HCT116 (cell line): ENCODE results near the gene RYR2. TPM values are rescaled to one million over a fixed set of nuclear protein-coding genes. Genes with fewer than 3 reads are reported as not detected.

Experiments used
- ATAC-seq: fragments of 200-7000 bp; cut with Tn5 transposase; 2 replicates; pipeline ENCODE4 v1.9.1; 2020; ENCODE audit warnings: mild to moderate bottlenecking, moderate library complexity
- BruUV-seq: library from RNA; stranded (reverse); fragments of 400-500 nt; replicated peaks from 2 replicates; lab custom pipeline; 2021; lab: Mats Ljungman, UMichigan
- CTCF ChIA-PET: fragments of 300-600 bp; sonication (Branson Sonifier 250); formaldehyde crosslinking; loops from one replicate; lab custom pipeline; 2021; ENCODE audit warnings: antibody characterized with exemption; lab: Charles Lee
- POLR2A ChIA-PET: fragments of 300-600, 350-600 bp; sonication (Branson Sonifier 250); formaldehyde crosslinking; loops from one replicate; lab custom pipeline; 2021; ENCODE audit warnings: antibody characterized with exemption; lab: Charles Lee
- RAD21 ChIA-PET, 2 experiments: fragments of 300-600 bp; sonication (Branson Sonifier 250); formaldehyde crosslinking; loops; one replicate each; lab custom pipeline; 2023; ENCODE audit warnings: low total read pairs in 2 of 2; ENCODE audit not compliant: uncharacterized antibody in 2 of 2, unreplicated experiment in 2 of 2, low non-redundant PET in 1 of 2; lab: Charles Lee
- DNase-seq: peaks from one replicate; pipeline ENCODE4 v3.0.0-alpha.2; 2010; ENCODE audit warnings: low read depth, low spot score
- H2AFZ ChIP-seq: fragments of 200-600 bp; shearing (Covaris generic), sonication (generic); 2 replicates; pipeline ENCODE4 v1.6.1; 2017; ENCODE audit warnings: low read depth, mixed run types, mixed read lengths, antibody characterized with exemption, low read length; ENCODE audit not compliant: poor library complexity, severe bottlenecking
- H3K27ac ChIP-seq: 2 replicates; pipeline ENCODE4 v1.5.1; 2012; ENCODE audit warnings: low read depth, low read length
- H3K27me3 ChIP-seq: fragments of 200-600 bp; sonication (generic); 2 replicates; pipeline ENCODE4 v1.6.1; 2016; ENCODE audit warnings: mixed run types, low read length, mixed read lengths; ENCODE audit not compliant: insufficient read depth
- H3K36me3 ChIP-seq, 2 experiments: fragments of 200-500 bp in 1 of 2; fragments of 200-600 bp in 1 of 2; sonication (Bioruptor generic) in 1 of 2; sonication (generic) in 1 of 2; 2 replicates each; pipeline versions ENCODE4 v1.5.1 to v1.6.1; 2014 to 2016; ENCODE audit warnings: low read length in 2 of 2, inconsistent platforms in 1 of 2, mixed read lengths in 1 of 2, mixed run types in 1 of 2; ENCODE audit not compliant: insufficient read depth in 2 of 2, control insufficient read depth in 1 of 2
- H3K4me1 ChIP-seq, 2 experiments: fragments of 200-600 bp in 1 of 2; sonication (generic) in 1 of 2; 2 replicates each; pipeline versions ENCODE4 v1.5.1 to v1.6.1; 2012 to 2017; ENCODE audit warnings: low read length in 2 of 2, inconsistent platforms in 1 of 2, mild to moderate bottlenecking in 1 of 2, mixed read lengths in 1 of 2, mixed run types in 1 of 2, moderate library complexity in 1 of 2; ENCODE audit not compliant: insufficient read depth in 2 of 2, control insufficient read depth in 1 of 2
- H3K4me2 ChIP-seq: fragments of 200-600 bp; sonication (generic); 2 replicates; pipeline ENCODE4 v1.6.1; 2017; ENCODE audit warnings: mixed run types, low read length, mixed read lengths
- H3K4me3 ChIP-seq, 2 experiments: fragments of 200-600 bp in 1 of 2; sonication (generic) in 1 of 2; replicated peaks in 1 of 2; 2 replicates each; pipeline ENCODE4 v1.5.1; 2011 to 2016; ENCODE audit warnings: low read length in 2 of 2, control low read depth in 1 of 2, low read depth in 1 of 2, mild to moderate bottlenecking in 1 of 2, mixed read lengths in 1 of 2, mixed run types in 1 of 2
- H3K79me2 ChIP-seq: fragments of 200-600 bp; sonication (generic); 2 replicates; pipeline ENCODE4 v1.6.1; 2017; ENCODE audit warnings: mild to moderate bottlenecking, mixed run types, low read length, moderate library complexity, mixed read lengths; ENCODE audit not compliant: insufficient read depth
- H3K9ac ChIP-seq: fragments of 200-600 bp; sonication (generic); 2 replicates; pipeline ENCODE4 v1.6.1; 2016; ENCODE audit warnings: low read length, mixed read lengths
- H3K9me2 ChIP-seq: fragments of 200-600 bp; sonication (generic), shearing (Covaris generic); 2 replicates; pipeline ENCODE4 v1.6.1; 2017; ENCODE audit warnings: mixed run types, mild to moderate bottlenecking, moderate library complexity; ENCODE audit not compliant: insufficient read depth
- H3K9me3 ChIP-seq, 2 experiments: fragments of 200-500 bp in 1 of 2; fragments of 200-600 bp in 1 of 2; sonication (Bioruptor generic) in 1 of 2; sonication (generic) in 1 of 2; 2 replicates each; pipeline ENCODE4 v1.6.1; 2014 to 2017; ENCODE audit warnings: low read length in 2 of 2, mixed read lengths in 2 of 2, inconsistent platforms in 1 of 2, low read depth in 1 of 2, mild to moderate bottlenecking in 1 of 2, mixed run types in 1 of 2, moderate library complexity in 1 of 2; ENCODE audit not compliant: control insufficient read depth in 1 of 2, insufficient read depth in 1 of 2
- H4K20me1 ChIP-seq: fragments of 200-600 bp; sonication (generic), shearing (Covaris generic); 2 replicates; pipeline ENCODE4 v1.6.1; 2017; ENCODE audit warnings: mixed run types, mild to moderate bottlenecking, moderate library complexity; ENCODE audit not compliant: insufficient read depth
- ATF3 ChIP-seq: IDR thresholded peaks from 2 replicates; pipeline ENCODE4 v1.6.1; 2012
- CTCF ChIP-seq, 3 experiments: fragments of 200-600 bp in 1 of 3; sonication (generic) in 1 of 3; IDR thresholded peaks in 2 of 3; conservative IDR thresholded peaks in 1 of 3; 2 replicates each; pipeline ENCODE4 v1.5.1; 2012 to 2017; ENCODE audit warnings: low read depth in 2 of 3, low read length in 2 of 3, antibody characterized with exemption in 1 of 3, borderline replicate concordance in 1 of 3, control low read depth in 1 of 3, mild to moderate bottlenecking in 1 of 3, mixed read lengths in 1 of 3, mixed run types in 1 of 3, moderate library complexity in 1 of 3; ENCODE audit not compliant: insufficient read depth in 1 of 3
- ELF1 ChIP-seq: IDR thresholded peaks from 2 replicates; pipeline ENCODE4 v1.6.1; 2012; ENCODE audit warnings: low read depth, borderline replicate concordance
- EZH2 ChIP-seq: fragments of 200-600 bp; sonication (generic); IDR thresholded peaks from 2 replicates; pipeline ENCODE4 v1.6.1; 2017; ENCODE audit warnings: antibody characterized with exemption, mixed run types
- EZH2phosphoT487 ChIP-seq: fragments of 200-600 bp; IDR thresholded peaks from 2 replicates; pipeline ENCODE4 v1.6.1; 2018; ENCODE audit warnings: antibody characterized with exemption, borderline replicate concordance
- JUND ChIP-seq: IDR thresholded peaks from 2 replicates; pipeline ENCODE4 v1.6.1; 2012
- SIN3A ChIP-seq: IDR thresholded peaks from 2 replicates; pipeline ENCODE4 v1.6.1; 2012; ENCODE audit warnings: low read depth
- SP1 ChIP-seq: IDR thresholded peaks from 2 replicates; pipeline ENCODE4 v1.6.1; 2012; ENCODE audit warnings: low read depth
- ZBTB33 ChIP-seq: IDR thresholded peaks from 2 replicates; pipeline ENCODE4 v1.6.1; 2011; ENCODE audit warnings: mild to moderate bottlenecking, low read length, moderate library complexity; ENCODE audit not compliant: insufficient replicate concordance; ENCODE audit errors: extremely low read depth
- intact Hi-C: fragments of 100-400 bp; cut with micrococcal nuclease; formaldehyde crosslinking; loops from 2 replicates; pipeline ENCODE4 v1.10.0; 2022
- total RNA-seq: library from RNA; stranded (reverse); gene quantifications from one replicate; pipeline ENCODE4 v1.2.1, GENCODE V29; 2021; ENCODE audit not compliant: unreplicated experiment
- TF ChIP-seq, protein P1 (sequence below): IDR thresholded peaks from 2 replicates; pipeline ENCODE4 v1.6.1; 2012

Gene RYR2
- total RNA-seq, 1 experiment from 2014 or later, result 0.02 TPM

DNA sequence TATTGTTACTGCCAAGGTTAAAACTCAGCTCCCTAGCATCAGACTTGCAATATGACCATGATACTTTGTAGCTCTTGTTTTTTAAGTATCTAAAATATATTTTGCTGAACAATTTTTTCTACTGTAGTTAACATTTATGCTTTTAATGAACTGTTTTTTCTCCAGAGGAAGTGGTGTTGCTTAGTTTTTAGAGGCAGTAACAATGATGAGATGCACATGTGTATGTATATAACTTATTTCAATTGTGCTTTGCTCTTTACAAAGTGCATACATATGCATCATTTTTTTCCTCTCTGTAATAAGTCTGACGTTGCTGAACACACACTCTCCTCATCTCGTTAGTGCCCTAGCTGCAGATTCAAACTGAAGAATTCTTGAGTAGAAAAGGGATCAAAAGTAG, 430.0 kb downstream of the RYR2 start:
- BruUV-seq, result no TSS peak
- POLR2A ChIA-PET, result no interaction called here

GRCh38 chr1:237473854-237474253, 431.9 kb downstream of the RYR2 start:
- ChIA-PET POLR2A (no interaction called here), CTCF (no interaction called here), RAD21 (no interaction called here)
- H2AFZ ChIP-seq, result no peak overlapping the region
- DNase-seq, result no peak
- no peaks in the 10 kb centered on the region for H3K79me2 ChIP-seq
- no peak overlapping the region for H3K27ac ChIP-seq
- intact Hi-C loops, result no loop called here
- H3K4me3 ChIP-seq, result no peak overlapping the region
- H3K27me3 ChIP-seq, result no peaks in the 10 kb centered on the region
- no peaks in the 10 kb centered on the region for H3K36me3 ChIP-seq
- no peak for TF ChIP-seq EZH2
- TF ChIP-seq ELF1, result no peak
- TF ChIP-seq ZBTB33, result no peak
- no peak for TF ChIP-seq SP1
- TF ChIP-seq, protein P1, sequence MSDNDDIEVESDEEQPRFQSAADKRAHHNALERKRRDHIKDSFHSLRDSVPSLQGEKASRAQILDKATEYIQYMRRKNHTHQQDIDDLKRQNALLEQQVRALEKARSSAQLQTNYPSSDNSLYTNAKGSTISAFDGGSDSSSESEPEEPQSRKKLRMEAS, result no peak
- TF ChIP-seq CTCF (IDR thresholded peaks at IDR 0.05 in 2 of 3, conservative IDR thresholded peaks at IDR 0.05 in 1 of 3; ENCODE audit: borderline replicate concordance in 1 of 3, insufficient read depth in 1 of 3, low read depth in 2 of 3, low read length in 2 of 3), result no peak
- TF ChIP-seq SIN3A, result no peak
- TF ChIP-seq EZH2phosphoT487, result no peak
- no peak for TF ChIP-seq ATF3
- no peak for TF ChIP-seq JUND
- no peaks in the 10 kb centered on the region for H3K4me1 ChIP-seq
- ATAC-seq, result no peak
- H3K4me2 ChIP-seq, result no peak overlapping the region
- no TSS peak for BruUV-seq
- H3K9ac ChIP-seq, result no peak overlapping the region
- peaks cover 0 to 3% of the 10 kb centered on the region in 2 experiments; a peak in 2 of 4 replicates for H3K9me3 ChIP-seq
- no peaks in the 10 kb centered on the region for H3K9me2 ChIP-seq
- no peaks in the 10 kb centered on the region for H4K20me1 ChIP-seq

More for the DNA sequence above, 430.0 kb downstream of the RYR2 start:
- no peak overlapping the region for H3K4me3 ChIP-seq
- no peak overlapping the region for H3K4me2 ChIP-seq
- no peaks in the 10 kb centered on the region for H3K9me2 ChIP-seq
- no peak overlapping the region for H3K27ac ChIP-seq
- intact Hi-C loops, result no loop called here
- no peak for DNase-seq
- H2AFZ ChIP-seq, result no peak overlapping the region
- peaks cover 0 to 3% of the 10 kb centered on the region in 2 experiments; a peak in 1 of 4 replicates for H3K9me3 ChIP-seq
- H3K4me1 ChIP-seq, result no peaks in the 10 kb centered on the region
- no peaks in the 10 kb centered on the region for H4K20me1 ChIP-seq
- ATAC-seq, result no peak
- no peaks in the 10 kb centered on the region for H3K27me3 ChIP-seq
- CTCF ChIA-PET, result no interaction called here
- no peak overlapping the region for H3K9ac ChIP-seq
- TF ChIP-seq ATF3, result no peak
- TF ChIP-seq, all 23 proteins: peak for 0
- RAD21 ChIA-PET, result no interaction called here
- Histone ChIP-seq H3K79me2 (no peaks in the 10 kb centered on the region), H3K36me3 (no peaks in the 10 kb centered on the region)
